ENCODE measurements around the gene WNK1. TPM values are rescaled to one million over a fixed set of nuclear protein-coding genes. Genes with fewer than 3 reads are reported as not detected.

Gene WNK1
- total and polyA plus RNA-seq, 2 of the 8 experiments (the other 6 are each of a cell fraction or from before 2014, with no cell fraction given), result 88.2 to 157 TPM

GRCh38 chr12:752695-753610 is 574 bp downstream of the WNK1 start (continued):
- TF ChIP-seq, protein P1, sequence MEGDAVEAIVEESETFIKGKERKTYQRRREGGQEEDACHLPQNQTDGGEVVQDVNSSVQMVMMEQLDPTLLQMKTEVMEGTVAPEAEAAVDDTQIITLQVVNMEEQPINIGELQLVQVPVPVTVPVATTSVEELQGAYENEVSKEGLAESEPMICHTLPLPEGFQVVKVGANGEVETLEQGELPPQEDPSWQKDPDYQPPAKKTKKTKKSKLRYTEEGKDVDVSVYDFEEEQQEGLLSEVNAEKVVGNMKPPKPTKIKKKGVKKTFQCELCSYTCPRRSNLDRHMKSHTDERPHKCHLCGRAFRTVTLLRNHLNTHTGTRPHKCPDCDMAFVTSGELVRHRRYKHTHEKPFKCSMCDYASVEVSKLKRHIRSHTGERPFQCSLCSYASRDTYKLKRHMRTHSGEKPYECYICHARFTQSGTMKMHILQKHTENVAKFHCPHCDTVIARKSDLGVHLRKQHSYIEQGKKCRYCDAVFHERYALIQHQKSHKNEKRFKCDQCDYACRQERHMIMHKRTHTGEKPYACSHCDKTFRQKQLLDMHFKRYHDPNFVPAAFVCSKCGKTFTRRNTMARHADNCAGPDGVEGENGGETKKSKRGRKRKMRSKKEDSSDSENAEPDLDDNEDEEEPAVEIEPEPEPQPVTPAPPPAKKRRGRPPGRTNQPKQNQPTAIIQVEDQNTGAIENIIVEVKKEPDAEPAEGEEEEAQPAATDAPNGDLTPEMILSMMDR (IDR thresholded peaks at IDR 0.05; ENCODE audit: control extremely low read depth in 1 of 3, insufficient read depth in 1 of 3, low read depth in 1 of 3, low read length in 3 of 3), result peak in 1 of 3 experiments; percentile 26; a peak in 1 of 4 replicates

Measured in H1 (cell line).